Spleen (tissue), 7 donors: ENCODE results near the gene ZNF841.
"Not testable (repeated sequence)": the region's sequence is repeated elsewhere in the genome, so short reads cannot be mapped to it uniquely, and the experiment has no call there.

ENCODE experiments used
- CTCF ChIP-seq, 11 experiments: fragments of 200-600 bp in 7 of 11; fragments of 450-650 bp in 4 of 11; sonication (generic) in 4 of 11; IDR thresholded peaks in 8 of 11; conservative IDR thresholded peaks in 3 of 11; 1 replicate in 7 of 11; 2 replicates in 4 of 11; pipeline versions ENCODE4 v1.4.0 to v1.8.0; 2016 to 2021; ENCODE audit warnings: antibody characterized with exemption in 11 of 11, inconsistent platforms in 4 of 11, mild to moderate bottlenecking in 1 of 11
- POLR2A ChIP-seq, 3 donors: fragments of 450-650 bp; IDR thresholded peaks; one replicate each; pipeline ENCODE4 v1.5.1; 2017; ENCODE audit warnings: antibody characterized with exemption in 3 of 3, mild to moderate bottlenecking in 1 of 3
- POLR2AphosphoS5 ChIP-seq, 3 donors: sonication (generic); formaldehyde crosslinking; IDR thresholded peaks; one replicate each; pipeline ENCODE4 v1.5.1; 2017; ENCODE audit warnings: antibody characterized with exemption in 3 of 3
- donor health status: DM: no; HTN: no; CAD: no; lungs with moderate emphysema.
- donor health status: DM: no; HTN: no; CAD: no.
- donor health status: DM: no; HTN: no; CAD: no.

GRCh38 chr19:52026255-52026990, 69.1 kb downstream of the ZNF841 start:
- not testable (repeated sequence) for TF ChIP-seq POLR2A (IDR thresholded peaks at IDR 0.05); CTCF (IDR thresholded peaks at IDR 0.05 in 8 of 11, conservative IDR thresholded peaks at IDR 0.05 in 3 of 11); POLR2AphosphoS5 (IDR thresholded peaks at IDR 0.05)
